Trophoblast cell (in vitro differentiated cells and primary cell): ENCODE results near the gene HOXA2.
A peak's percentile ranks its signal among the peaks of the same experiment; 100 is the strongest.

Source experiments
- DNase-seq, 2 donors: peaks; one replicate each; pipeline ENCODE4 v3.0.0-alpha.2; 2016
- H2AFZ ChIP-seq: 2 replicates; pipeline ENCODE4 v1.6.1; 2013; ENCODE audit warnings: low read length, moderate library complexity, mild to moderate bottlenecking; ENCODE audit not compliant: insufficient read depth, poor library complexity
- H2AK5ac ChIP-seq: 2 replicates; pipeline ENCODE4 v1.6.1; 2013; ENCODE audit warnings: mild to moderate bottlenecking, low read length
- H2BK120ac ChIP-seq: 2 replicates; pipeline ENCODE4 v1.6.1; 2013; ENCODE audit warnings: low read length, mild to moderate bottlenecking, moderate library complexity; ENCODE audit not compliant: insufficient read depth, poor library complexity
- H2BK12ac ChIP-seq: 2 replicates; pipeline ENCODE4 v1.6.1; 2013; ENCODE audit warnings: mild to moderate bottlenecking, low read length, moderate library complexity
- H2BK5ac ChIP-seq: 2 replicates; pipeline ENCODE4 v1.6.1; 2013; ENCODE audit warnings: low read length, low read depth, moderate library complexity, mild to moderate bottlenecking; ENCODE audit not compliant: poor library complexity
- H3K14ac ChIP-seq: 2 replicates; pipeline ENCODE4 v1.6.1; 2013; ENCODE audit warnings: mild to moderate bottlenecking, low read length
- H3K18ac ChIP-seq: 2 replicates; pipeline ENCODE4 v1.6.1; 2013; ENCODE audit warnings: mild to moderate bottlenecking, low read length
- H3K23ac ChIP-seq: 2 replicates; pipeline ENCODE4 v1.6.1; 2013; ENCODE audit warnings: low read length
- H3K27ac ChIP-seq: 2 replicates; pipeline ENCODE4 v1.5.1; 2013; ENCODE audit warnings: low read depth, mild to moderate bottlenecking, inconsistent platforms, low read length, moderate library complexity
- H3K27me3 ChIP-seq: 2 replicates; pipeline ENCODE4 v1.6.1; 2013; ENCODE audit warnings: inconsistent platforms, mild to moderate bottlenecking, low read length, moderate library complexity; ENCODE audit not compliant: insufficient read depth
- H3K36me3 ChIP-seq, 2 experiments: 1 replicate in 1 of 2; 2 replicates in 1 of 2; pipeline ENCODE4 v1.6.1; 2013; ENCODE audit warnings: low read length in 2 of 2, mild to moderate bottlenecking in 2 of 2, moderate library complexity in 1 of 2; ENCODE audit not compliant: insufficient read depth in 2 of 2, control insufficient read depth in 1 of 2
- H3K4ac ChIP-seq: 2 replicates; pipeline ENCODE4 v1.6.1; 2013; ENCODE audit warnings: low read depth, mild to moderate bottlenecking, low read length, moderate library complexity
- H3K4me1 ChIP-seq, 2 experiments: 1 replicate in 1 of 2; 2 replicates in 1 of 2; pipeline ENCODE4 v1.6.1; 2013; ENCODE audit warnings: low read length in 2 of 2, mild to moderate bottlenecking in 2 of 2, moderate library complexity in 1 of 2; ENCODE audit not compliant: insufficient read depth in 2 of 2, control insufficient read depth in 1 of 2
- H3K4me2 ChIP-seq: 2 replicates; pipeline ENCODE4 v1.6.1; 2013; ENCODE audit warnings: inconsistent platforms, mild to moderate bottlenecking, low read length, moderate library complexity
- H3K4me3 ChIP-seq: 2 replicates; pipeline ENCODE4 v1.5.1; 2013; ENCODE audit warnings: mild to moderate bottlenecking, low read depth, low read length, inconsistent platforms
- H3K79me1 ChIP-seq: one replicate; pipeline ENCODE4 v1.6.1; 2013; ENCODE audit warnings: low read length
- H3K79me2 ChIP-seq: 2 replicates; pipeline ENCODE4 v1.6.1; 2013; ENCODE audit warnings: low read length, mild to moderate bottlenecking; ENCODE audit not compliant: control insufficient read depth, insufficient read depth, poor library complexity
- H3K9ac ChIP-seq: 2 replicates; pipeline ENCODE4 v1.6.1; 2013; ENCODE audit warnings: mild to moderate bottlenecking, low read length
- H3K9me3 ChIP-seq: 2 replicates; pipeline ENCODE4 v1.6.1; 2013; ENCODE audit warnings: low read depth, mild to moderate bottlenecking, control low read depth, inconsistent platforms, low read length; ENCODE audit not compliant: insufficient read depth
- H4K12ac ChIP-seq: 2 replicates; pipeline ENCODE4 v1.6.1; 2013; ENCODE audit warnings: low read depth, mild to moderate bottlenecking, low read length, moderate library complexity
- H4K8ac ChIP-seq: 2 replicates; pipeline ENCODE4 v1.6.1; 2013; ENCODE audit warnings: low read depth, mild to moderate bottlenecking, low read length, moderate library complexity
- H4K91ac ChIP-seq: one replicate; pipeline ENCODE4 v1.6.1; 2013; ENCODE audit warnings: low read depth, mild to moderate bottlenecking, low read length, moderate library complexity
- WGBS: extraction: QIAGEN DNeasy Blood & Tissue Kit; methylation state at CpG from one replicate; pipeline ENCODE4 v1.1.7; 2013; ENCODE audit warnings: missing lambda C conversion rate; ENCODE audit not compliant: insufficient read length, insufficient coverage; ENCODE audit errors: extremely low coverage; 5-methylcytosine and 5-hydroxymethylcytosine counted together

Gene HOXA2

DNA sequence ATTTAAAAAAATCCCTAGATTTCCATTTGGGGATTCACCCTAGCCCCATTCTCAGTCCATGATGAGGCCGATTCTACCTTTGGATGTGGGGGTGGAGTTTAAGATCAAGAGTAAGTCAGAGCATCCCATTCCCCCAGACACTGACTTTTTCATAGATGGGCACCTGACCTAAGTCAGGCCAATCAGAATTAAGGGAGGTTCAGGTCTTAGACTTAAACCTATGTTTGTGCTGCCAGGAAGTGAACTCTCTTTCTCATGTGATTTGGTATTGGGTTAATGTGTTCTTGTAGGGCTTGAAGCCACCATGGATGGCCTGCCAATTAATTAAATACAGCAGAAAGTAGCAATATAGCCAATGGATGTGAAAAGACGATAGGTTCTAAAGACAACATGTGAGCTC, 36.8 kb downstream of the HOXA2 start:
- H3K36me3 ChIP-seq: no peaks in the 10 kb centered on the region
- no peak overlapping the region for H2AFZ ChIP-seq
- H2BK5ac ChIP-seq: no peak overlapping the region
- no peak overlapping the region for H3K23ac ChIP-seq
- DNase-seq: no peak
- no peak overlapping the region for H3K9ac ChIP-seq
- H3K9me3 ChIP-seq: no peaks in the 10 kb centered on the region
- H4K8ac ChIP-seq: no peak overlapping the region
- no peak overlapping the region for H3K4me2 ChIP-seq
- no peaks in the 10 kb centered on the region for H3K79me1 ChIP-seq
- no peak overlapping the region for H2BK120ac ChIP-seq
- no peak overlapping the region for H3K14ac ChIP-seq
- no peak overlapping the region for H4K91ac ChIP-seq
- WGBS: no CpG with 5 or more reads among the region's 2 CpGs
- H4K12ac ChIP-seq: no peak overlapping the region
- no peak overlapping the region for H3K4me3 ChIP-seq
- no peak overlapping the region for H2AK5ac ChIP-seq
- H3K27ac ChIP-seq: no peak overlapping the region
- H3K4ac ChIP-seq: no peak overlapping the region
- no peaks in the 10 kb centered on the region for H3K79me2 ChIP-seq
- no peaks in the 10 kb centered on the region for H3K27me3 ChIP-seq
- no peak overlapping the region for H3K18ac ChIP-seq
- H2BK12ac ChIP-seq: no peak overlapping the region
- no peaks in the 10 kb centered on the region for H3K4me1 ChIP-seq

DNA sequence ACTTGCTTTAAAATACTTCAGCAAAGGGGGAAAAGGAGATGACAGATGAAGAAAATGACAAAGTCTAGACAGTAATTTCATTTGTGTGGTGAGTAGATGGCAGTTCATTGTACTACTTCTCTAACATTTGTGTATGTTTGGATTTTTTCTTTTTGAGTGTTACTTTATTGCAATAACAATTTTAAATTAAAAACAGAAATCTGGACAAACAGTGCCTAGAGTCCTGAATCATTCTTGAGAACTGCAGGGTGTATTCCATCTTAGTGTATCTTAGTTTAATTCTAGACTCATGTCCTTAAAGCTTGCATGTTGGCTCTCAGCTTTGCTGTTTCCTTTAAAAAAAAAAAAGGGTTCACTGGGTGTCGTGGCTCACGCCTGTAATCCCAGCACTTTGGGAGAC, 37.8 kb downstream of the HOXA2 start:
- no peak overlapping the region for H3K9ac ChIP-seq
- no peaks in the 10 kb centered on the region for H3K79me1 ChIP-seq
- no peaks in the 10 kb centered on the region for H3K36me3 ChIP-seq
- no peak overlapping the region for H3K14ac ChIP-seq
- no peak overlapping the region for H2BK5ac ChIP-seq
- no peak overlapping the region for H4K91ac ChIP-seq
- H2BK12ac ChIP-seq: no peak overlapping the region
- H3K23ac ChIP-seq: no peak overlapping the region
- H2AK5ac ChIP-seq: no peak overlapping the region
- no peak overlapping the region for H3K4me3 ChIP-seq
- H4K8ac ChIP-seq: no peak overlapping the region
- no CpG with 5 or more reads among the region's 2 CpGs for WGBS
- H3K27ac ChIP-seq: no peak overlapping the region
- no peak for DNase-seq
- H3K4me2 ChIP-seq: no peak overlapping the region
- H3K79me2 ChIP-seq: no peaks in the 10 kb centered on the region
- H3K4me1 ChIP-seq: no peaks in the 10 kb centered on the region
- no peaks in the 10 kb centered on the region for H3K27me3 ChIP-seq
- H3K9me3 ChIP-seq: no peaks in the 10 kb centered on the region
- no peak overlapping the region for H2BK120ac ChIP-seq
- no peak overlapping the region for H4K12ac ChIP-seq
- no peak overlapping the region for H3K18ac ChIP-seq
- no peak overlapping the region for H2AFZ ChIP-seq
- no peak overlapping the region for H3K4ac ChIP-seq

DNA sequence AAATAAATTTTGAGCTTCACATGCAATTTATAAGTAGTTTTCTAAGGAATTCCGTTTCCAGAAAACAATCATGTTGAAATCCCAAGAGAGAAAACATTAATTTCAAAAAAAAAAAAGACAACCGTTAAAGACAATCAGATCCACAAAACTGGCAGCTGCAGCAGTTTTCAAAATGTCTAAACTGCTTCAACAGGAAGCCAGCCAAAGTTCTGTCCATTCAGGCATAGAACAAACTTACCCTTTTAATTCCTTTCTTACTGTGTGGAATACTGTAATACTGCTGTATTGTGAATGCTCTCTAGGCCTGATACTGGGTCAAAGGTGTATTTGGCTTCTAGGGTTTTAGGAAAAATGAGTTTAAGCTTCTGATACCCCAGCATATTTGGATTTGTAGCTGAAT, 38.3 kb downstream of the HOXA2 start:
- no peak overlapping the region for H4K8ac ChIP-seq
- no peak overlapping the region for H3K18ac ChIP-seq
- H3K4me1 ChIP-seq: no peaks in the 10 kb centered on the region
- H3K4me2 ChIP-seq: no peak overlapping the region
- no peak overlapping the region for H3K9ac ChIP-seq
- no peak for DNase-seq
- no peaks in the 10 kb centered on the region for H3K9me3 ChIP-seq
- no peaks in the 10 kb centered on the region for H3K79me2 ChIP-seq
- H3K79me1 ChIP-seq: no peaks in the 10 kb centered on the region
- H3K27ac ChIP-seq: no peak overlapping the region
- H3K14ac ChIP-seq: no peak overlapping the region
- H2AK5ac ChIP-seq: no peak overlapping the region
- no peak overlapping the region for H4K91ac ChIP-seq
- no peak overlapping the region for H2BK12ac ChIP-seq
- no peak overlapping the region for H3K4ac ChIP-seq
- H3K4me3 ChIP-seq: no peak overlapping the region
- no peak overlapping the region for H3K23ac ChIP-seq
- no CpG with 5 or more reads among the region's 2 CpGs for WGBS
- no peaks in the 10 kb centered on the region for H3K36me3 ChIP-seq
- H2AFZ ChIP-seq: no peak overlapping the region
- H2BK5ac ChIP-seq: no peak overlapping the region
- no peak overlapping the region for H4K12ac ChIP-seq
- H3K27me3 ChIP-seq: no peaks in the 10 kb centered on the region
- no peak overlapping the region for H2BK120ac ChIP-seq

DNA sequence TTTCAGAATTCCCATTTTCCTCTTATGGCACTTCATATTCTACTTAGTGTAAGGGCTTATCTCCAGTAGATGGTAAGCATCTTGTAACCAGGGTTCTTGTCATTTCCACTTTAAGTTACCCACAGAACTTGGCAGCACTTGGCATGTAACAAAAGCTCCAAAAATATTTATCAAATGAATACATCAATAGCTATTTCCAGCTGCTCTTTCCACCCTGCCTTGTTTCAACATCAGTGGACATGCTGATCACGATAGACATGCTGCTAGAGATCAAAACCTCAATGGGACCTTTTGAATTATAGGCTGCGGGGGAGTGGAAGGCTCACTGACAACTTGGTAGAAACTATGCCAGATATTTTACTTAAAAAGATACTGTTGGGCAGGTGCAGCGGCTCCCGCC, 39.5 kb downstream of the HOXA2 start:
- Histone ChIP-seq H2BK120ac (no peak overlapping the region), H2AFZ (no peak overlapping the region), H3K27ac (no peak overlapping the region), H3K79me2 (no peaks in the 10 kb centered on the region), H3K9ac (no peak overlapping the region), H2BK12ac (no peak overlapping the region), H4K8ac (no peak overlapping the region), H3K4me1 (no peaks in the 10 kb centered on the region), H3K9me3 (no peaks in the 10 kb centered on the region), H3K18ac (no peak overlapping the region), H3K27me3 (no peaks in the 10 kb centered on the region), H3K79me1 (no peaks in the 10 kb centered on the region), H4K91ac (no peak overlapping the region), H3K14ac (no peak overlapping the region), H2AK5ac (no peak overlapping the region), H3K23ac (no peak overlapping the region), H4K12ac (no peak overlapping the region), H3K4me2 (no peak overlapping the region), H2BK5ac (no peak overlapping the region), H3K4me3 (no peak overlapping the region), H3K36me3 (no peaks in the 10 kb centered on the region), H3K4ac (no peak overlapping the region)
- DNase-seq: peak in 1 of 2 donors; percentile 55
- no CpG with 5 or more reads among the region's 4 CpGs for WGBS
